DMS53 treated with DMSO at 0.1 percent for 48 hours (cell line): ENCODE measurements around the gene EDC4.
"Not testable (repeated sequence)": the region's sequence is repeated elsewhere in the genome, so short reads cannot be mapped to it uniquely, and the experiment has no call there.

Source experiments
- DNase-seq: peaks from one replicate; lab custom pipeline; 2025; ENCODE audit not compliant: unreplicated experiment; lab: John Stamatoyannopoulos, UW

Gene EDC4

GRCh38 chr16:67846320-67847063 is 26.4 kb upstream of the EDC4 start, which contains the start of gene NUTF2:
NUTF2 (plus strand) TSS chr16:67846933; CDS start chr16:67865131, 18,198 bp downstream.
- peak; percentile 77 for DNase-seq

DNA sequence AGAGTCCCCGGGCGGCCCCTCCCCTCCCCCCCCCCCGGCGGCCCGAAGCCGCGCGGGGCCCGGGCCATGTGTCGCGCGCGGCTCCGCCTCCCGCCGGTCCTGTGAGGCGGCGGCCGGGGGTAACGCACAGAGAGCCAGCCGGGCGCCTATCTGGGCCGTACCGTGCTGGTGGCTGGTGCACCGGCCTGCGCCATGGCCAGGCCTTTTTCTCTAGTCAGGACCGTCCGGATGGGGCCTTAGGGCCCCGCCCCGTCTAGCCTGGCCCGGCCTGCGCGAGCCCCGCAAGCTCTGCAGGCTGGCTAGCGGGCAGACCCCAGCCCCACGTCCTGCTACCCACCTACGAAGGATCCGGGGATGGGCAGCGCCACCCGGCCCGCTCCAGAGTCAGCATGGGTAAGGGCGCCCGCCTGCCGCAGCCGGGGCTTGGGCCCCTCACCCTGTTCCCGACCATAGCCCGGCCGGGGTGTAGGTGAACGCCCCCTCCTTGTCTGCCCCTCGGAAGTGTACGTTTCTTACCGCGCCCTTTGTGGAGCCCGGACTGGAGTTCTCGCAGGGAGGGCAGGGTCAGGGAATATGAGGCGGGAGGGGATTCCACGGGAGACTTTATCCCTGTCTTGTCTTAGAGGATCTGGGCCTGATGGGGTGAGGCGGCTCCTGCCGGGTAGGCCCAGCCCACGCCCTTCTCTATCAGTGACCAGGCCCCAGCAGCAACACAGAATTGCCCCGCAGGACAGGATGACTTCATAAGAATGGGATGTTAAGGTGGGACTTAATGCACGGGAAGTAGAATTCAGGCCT is 25.6 kb upstream of the EDC4 start, which contains the start of gene CENPT:
Gene CENPT, minus strand, starts transcription at position 630 of the 798 bp plus-strand sequence. CDS start 13,834 bp downstream, outside the sequence.
- DNase-seq, result no peak

GRCh38 chr16:67848118-67848517 is 24.7 kb upstream of the EDC4 start:
- no peak for DNase-seq

DNA sequence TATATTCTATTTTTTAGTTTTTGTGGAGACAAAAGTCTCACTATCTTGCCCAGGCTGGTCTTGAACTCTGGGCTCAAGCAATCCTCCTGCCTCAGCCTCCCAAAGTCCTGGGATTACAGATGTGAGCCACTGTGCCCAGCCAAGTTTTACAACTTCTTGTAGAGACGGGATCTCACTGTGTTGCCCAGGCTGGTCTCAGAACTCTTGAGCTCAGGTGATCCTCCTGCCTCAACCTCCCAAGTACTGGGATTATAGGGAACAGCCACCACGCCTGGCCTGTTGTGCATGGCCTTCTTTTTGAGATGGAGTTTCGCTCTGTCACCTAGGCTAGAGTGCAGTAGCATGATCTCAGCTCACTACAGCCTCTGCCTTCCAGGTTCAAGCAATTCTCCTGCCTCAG is 19.2 kb upstream of the EDC4 start:
- DNase-seq, result no peak

DNA sequence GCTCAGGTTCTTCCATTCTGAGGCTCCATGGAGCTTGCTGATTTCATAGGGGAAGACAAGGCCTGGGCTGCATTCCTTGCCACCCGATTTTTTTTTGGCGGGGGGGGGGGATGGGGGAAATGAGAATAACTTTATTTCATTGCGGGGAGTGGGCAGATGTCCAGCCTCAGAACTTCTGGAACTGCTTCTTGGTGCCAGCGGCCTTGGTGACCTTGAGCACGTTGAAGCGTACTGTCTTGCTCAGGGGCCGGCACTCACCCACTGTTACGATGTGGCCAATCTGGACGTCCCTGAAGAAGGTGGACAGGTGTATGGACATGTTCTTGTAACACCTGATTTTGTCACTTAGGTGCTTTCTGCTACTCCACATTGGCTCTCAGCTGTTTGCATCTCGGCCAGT is 17.1 kb upstream of the EDC4 start:
- DNase-seq, result no peak

DNA sequence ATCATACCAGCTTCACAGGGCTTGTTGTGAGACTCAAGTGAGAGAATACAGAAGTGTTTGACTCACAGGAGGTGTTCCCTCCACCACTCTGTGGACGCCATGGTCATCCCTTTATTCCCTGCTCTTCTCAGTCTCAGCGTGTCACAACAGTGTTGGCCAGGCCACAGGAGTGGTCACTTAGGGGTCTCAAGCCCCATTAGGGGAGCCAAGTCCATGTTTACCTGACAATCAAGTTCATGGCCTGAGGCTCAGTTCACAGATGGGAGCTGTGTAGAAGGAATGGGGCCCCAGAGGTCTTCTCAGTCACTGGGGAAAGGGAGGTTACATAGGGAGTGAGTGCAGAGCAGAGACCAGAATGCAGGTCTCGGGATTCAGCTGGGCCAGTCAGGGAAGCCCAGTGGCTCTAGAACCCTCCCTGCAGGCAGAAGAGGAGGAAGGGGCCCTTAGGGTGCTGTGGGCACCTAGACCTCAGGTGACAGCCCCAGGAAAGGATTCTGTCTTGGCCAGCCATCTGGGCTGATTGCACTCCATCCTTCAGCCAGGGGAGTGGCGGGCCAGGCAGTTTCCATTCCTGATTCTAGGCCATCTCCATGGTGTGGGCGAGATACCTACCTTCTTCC is 15.8 kb upstream of the EDC4 start:
- DNase-seq, result no peak

DNA sequence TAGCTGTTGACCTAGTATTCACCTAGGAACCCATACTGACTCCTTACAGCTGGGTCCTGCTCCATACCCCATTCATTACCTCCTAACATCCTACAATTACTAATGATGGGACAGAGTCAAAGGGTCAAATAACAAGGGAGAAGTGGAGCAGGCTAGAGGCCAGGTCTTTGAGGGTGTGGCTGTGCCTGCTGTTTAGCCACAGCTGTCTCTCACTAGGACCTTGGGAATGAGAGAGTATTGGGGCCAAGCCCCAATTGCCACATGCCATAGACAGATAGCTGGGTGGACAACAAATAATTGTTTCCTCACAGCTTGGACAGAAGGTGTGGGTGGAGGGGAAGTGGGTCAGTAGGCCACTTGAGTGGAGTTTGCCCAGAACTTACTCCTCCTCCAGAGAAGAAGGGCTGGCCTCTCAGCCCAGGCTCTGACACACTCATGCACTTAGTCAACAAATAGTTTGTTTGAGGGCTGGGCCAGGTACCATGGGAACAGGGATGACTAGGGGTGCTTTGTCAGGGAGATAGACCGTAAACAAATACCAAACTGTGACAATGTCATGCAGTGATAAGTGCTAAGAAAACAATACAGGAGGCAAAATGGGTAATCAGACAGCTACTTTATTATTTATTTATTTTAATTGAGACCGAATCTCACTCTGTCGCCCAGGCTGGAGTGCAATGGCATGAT is 15.2 kb upstream of the EDC4 start:
- DNase-seq, result peak; percentile 88

DNA sequence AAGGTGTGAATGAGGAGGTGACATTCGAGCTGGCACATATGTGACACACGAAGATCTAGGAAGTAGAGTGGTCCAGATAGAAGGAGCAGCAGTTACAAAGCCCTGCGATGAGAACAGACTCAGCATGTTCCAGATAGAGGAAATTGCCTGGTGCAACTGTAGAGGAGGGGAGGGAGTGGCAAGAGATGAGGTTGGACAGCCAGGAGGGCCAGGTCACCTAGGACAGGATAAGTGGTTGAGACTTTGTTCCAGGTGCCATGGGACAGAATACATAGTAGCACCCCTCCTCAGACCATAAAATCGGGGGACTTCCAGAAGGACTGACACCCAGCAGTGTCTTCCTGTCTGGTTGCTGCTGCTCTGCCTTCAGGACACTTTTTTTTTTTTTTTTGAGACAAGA is 14.4 kb upstream of the EDC4 start:
- no peak for DNase-seq

DNA sequence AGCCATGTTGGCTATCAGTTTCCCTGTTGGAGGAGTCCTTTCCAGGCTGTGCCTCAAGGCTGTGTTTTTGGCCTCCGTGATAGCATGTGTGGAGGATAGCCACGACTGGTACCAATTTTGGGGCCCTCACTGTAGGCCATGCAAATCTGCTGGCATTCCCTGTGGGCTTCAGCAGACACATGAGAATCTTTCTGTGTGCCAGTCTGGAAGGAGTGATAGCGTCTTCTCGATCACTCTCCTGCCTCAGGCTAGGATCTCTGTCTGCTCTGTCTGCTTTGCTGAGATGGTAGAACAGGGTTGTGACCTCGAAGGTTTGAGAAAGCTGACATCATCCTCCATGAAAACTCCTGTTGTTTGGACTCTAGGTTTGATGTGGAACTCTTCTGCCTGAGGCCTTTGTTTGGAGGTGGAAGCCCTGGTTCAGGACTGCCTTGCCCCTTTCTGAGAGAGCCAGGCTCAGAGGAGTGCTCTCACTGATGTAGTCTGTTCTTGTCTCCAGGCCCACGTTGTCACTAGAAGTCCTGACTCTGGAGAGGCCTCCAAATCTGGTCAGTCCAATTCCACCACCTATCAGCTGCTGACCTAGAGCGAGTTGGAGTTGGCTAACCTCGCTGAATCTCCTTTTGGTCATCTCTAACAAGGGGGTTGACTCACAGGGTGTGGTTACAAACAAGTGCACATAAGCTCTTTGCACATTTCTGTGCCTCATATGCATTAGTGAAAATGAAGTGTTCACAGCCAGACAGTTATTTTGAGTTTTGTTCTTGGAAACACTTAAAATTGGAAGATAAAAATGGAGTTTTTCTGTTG is 12.1 kb upstream of the EDC4 start:
- no peak for DNase-seq

DNA sequence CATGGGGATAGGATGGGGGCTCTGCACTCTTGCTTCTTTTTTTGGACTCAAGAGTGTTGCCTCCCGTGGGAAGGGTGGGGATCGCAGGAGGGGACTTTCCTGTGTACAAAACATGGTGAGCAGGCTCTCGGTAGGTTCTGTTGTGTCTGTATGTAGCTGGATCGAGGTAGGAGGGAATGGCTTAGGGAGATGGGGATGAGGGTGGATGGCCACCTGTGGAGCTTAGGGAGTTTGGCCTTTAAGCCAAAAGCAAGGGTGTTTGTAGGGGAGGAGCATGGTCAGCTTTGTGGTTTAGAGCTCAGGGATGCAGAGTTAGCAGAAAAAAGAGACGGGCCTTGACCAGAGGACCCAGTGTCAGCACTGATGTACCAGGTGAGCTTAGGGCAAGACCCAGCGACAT is 11.0 kb upstream of the EDC4 start:
- DNase-seq, result no peak

DNA sequence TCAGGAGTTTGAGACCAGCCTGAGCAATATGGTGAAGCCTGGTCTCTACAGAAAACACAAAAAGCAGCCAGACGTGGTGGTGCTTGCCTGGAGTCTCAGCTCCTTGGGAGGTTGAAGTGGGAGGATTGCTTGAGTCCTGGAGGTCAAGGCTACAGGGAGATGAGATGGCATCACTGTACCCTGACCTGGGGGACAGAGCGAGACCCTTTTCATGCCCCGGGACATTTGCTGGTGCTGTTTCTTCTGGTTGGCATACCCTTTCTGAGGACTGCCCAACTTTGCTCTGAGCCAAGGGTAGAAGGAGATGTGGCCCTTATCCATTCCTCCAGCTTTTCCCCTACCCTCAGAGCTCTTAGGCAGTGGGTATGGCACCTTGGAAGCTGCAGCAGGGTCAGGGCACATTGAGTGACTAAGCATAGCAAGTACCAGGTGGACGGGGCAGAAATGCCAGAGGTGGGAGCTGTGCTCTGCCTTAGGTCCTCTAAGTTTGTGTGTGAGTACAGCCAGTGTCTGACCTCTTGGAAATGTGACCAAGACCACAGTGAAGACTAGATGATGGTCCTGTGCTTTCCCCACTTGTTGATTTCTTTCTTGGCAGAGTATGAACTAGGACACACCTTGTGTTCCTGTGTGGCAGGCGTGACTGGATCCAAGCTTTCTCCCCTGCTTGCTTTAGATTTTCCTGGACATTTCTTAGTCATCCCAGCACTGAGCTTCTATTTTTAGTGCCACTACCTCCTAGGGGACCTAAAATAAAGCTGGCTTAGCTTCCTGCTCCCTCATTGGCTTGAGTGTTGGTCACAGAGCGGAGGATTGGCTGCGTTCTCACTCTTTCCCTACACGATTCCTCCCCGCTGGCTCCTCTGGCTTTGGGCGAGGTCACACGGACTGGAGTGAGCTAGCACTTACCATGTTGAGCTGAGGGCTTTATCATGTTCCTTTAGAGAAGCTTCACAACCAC is 9.9 kb upstream of the EDC4 start:
- DNase-seq, result no peak

DNA sequence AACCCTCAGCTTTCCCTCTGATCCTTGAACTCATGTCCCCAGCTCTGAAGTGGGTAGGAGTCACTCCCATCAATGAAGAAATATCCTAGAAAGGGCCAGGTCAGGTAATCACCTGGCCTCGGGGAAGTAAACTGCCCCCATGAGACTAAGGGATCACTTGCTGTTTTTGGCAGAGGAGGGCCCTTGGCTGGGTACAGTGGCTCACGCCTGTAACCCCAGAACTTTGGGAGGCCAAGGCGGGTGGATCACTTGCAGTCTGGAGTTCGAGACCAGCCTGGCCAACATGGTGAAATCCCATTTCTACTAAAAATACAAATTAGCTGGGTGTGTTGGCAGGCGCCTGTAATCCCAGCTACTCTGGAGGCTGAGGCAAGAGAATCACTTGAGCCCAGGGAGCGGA is 8.8 kb upstream of the EDC4 start:
- DNase-seq, result not testable (repeated sequence)

DNA sequence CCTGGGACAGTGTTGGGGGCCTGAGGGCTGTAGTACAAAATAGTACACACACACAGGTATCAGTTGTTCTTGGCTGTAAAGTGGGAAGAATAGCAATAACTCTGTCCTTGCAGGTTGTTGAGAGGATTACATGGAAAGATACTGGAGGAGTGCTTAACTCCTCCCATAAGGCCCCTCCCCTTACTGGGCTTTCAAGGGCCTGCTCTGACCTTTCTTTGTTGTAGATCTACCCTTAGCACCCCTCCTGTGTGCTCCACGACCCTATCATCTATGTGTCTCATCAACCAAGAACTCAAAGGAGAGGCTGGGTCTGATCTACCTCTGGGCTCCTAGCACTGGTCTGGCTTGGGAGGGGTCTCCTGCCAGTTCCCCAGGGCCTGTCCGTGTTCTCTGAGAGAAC is 8.3 kb upstream of the EDC4 start:
- DNase-seq, result no peak

DNA sequence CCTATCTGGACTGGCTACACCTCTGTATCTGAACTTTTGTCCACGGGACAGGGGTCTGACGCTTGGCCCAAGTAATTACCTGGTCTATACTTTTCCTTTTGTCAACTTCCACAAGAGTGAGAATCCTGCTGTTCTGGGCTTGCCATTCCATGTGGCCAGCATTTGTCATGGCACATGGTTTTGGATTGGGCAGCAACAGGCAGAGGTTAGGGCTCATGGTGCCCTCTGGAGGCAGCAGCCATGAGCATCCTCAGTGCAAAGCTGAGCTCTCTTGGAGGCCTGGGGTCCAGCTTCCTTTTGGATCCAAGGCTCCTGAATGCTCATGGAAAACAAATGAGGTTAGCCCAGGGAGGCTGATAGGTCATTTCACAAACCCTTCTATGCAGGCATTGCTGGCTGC is 7.5 kb upstream of the EDC4 start:
- DNase-seq, result peak; percentile 8

- no peak for DNase-seq
Observed at GRCh38 chr16:67868290-67868689, 4.6 kb upstream of the EDC4 start.

GRCh38 chr16:67869653-67870052 is 3.2 kb upstream of the EDC4 start:
- no peak for DNase-seq

- DNase-seq, result no peak
Observed at GRCh38 chr16:67871256-67871655, 1.6 kb upstream of the EDC4 start.

DNA sequence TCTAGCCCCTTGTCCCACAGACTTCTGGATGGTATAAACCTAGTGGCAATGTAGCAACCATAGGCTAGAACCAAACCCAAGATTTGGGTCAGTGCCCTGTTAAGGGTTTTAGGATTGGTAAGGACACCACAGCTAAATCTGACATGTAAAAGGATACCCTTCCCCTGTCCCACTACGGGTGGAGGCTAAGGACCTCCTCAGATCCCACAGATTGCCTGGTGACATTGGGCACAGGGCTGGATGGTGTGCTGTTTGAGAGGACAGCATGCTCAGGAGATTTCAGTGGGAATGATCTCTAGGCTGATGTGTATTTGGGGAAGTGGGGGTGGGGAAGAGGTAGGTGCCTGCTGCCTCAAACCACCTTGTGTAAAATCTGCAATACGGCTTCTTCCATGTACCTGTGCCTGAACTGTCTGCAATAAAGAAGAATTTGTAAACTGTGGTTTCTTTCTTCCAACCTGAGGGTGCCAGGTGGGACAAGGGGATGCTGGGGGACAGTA is 671 bp upstream of the EDC4 start:
- DNase-seq, result no peak
